Transverse colon (tissue), 4 donors: ENCODE measurements around the gene PRSS56.

Experiments used
- CTCF ChIP-seq, 5 experiments: fragments of 200-600 bp in 3 of 5; fragments of 450-650 bp in 2 of 5; sonication (generic) in 3 of 5; IDR thresholded peaks; 1 replicate in 2 of 5; 2 replicates in 3 of 5; pipeline ENCODE4 v1.5.1; 2016 to 2017; ENCODE audit warnings: antibody characterized with exemption in 5 of 5, inconsistent platforms in 3 of 5, mild to moderate bottlenecking in 2 of 5, moderate library complexity in 1 of 5
- EP300 ChIP-seq: sonication (generic); formaldehyde crosslinking; IDR thresholded peaks from one replicate; pipeline ENCODE4 v1.6.1; 2017; ENCODE audit warnings: antibody characterized with exemption, low read depth
- POLR2A ChIP-seq: fragments of 450-650 bp; IDR thresholded peaks from one replicate; pipeline ENCODE4 v1.6.1; 2016; ENCODE audit warnings: antibody characterized with exemption, mild to moderate bottlenecking, moderate library complexity
- POLR2AphosphoS5 ChIP-seq, 3 donors: sonication (generic); formaldehyde crosslinking; IDR thresholded peaks; one replicate each; pipeline ENCODE4 v1.6.1; 2016; ENCODE audit warnings: antibody characterized with exemption in 3 of 3

GRCh38 chr2:232488097-232488711, 32.0 kb upstream of the PRSS56 start:
- no peak for TF ChIP-seq CTCF (IDR thresholded peaks at IDR 0.05)
- no peak for TF ChIP-seq POLR2A
- TF ChIP-seq POLR2AphosphoS5 (IDR thresholded peaks at IDR 0.05), result no peak
- TF ChIP-seq EP300, result no peak
